ENCODE results near the gene SLC35B3.

- TF ChIP-seq CTCF (IDR thresholded peaks at IDR 0.05; ENCODE audit: low read depth, low read length, poor library complexity, severe bottlenecking): no peak
- no peak for TF ChIP-seq EZH2phosphoT487 (IDR thresholded peaks at IDR 0.05; ENCODE audit: borderline replicate concordance, low read length)
Measured at GRCh38 chr6:8462169-8462568, 26.8 kb upstream of the SLC35B3 start.

All from DOHH2 (cell line).